Vagina (tissue), 2 donors: ENCODE measurements around the gene GATA2.

Experiments
- POLR2A ChIP-seq, 2 donors: fragments of 450-650 bp; IDR thresholded peaks; one replicate each; pipeline ENCODE4 v1.6.1; 2017; ENCODE audit warnings: antibody characterized with exemption in 2 of 2, mild to moderate bottlenecking in 2 of 2, moderate library complexity in 2 of 2
- POLR2AphosphoS5 ChIP-seq, 2 donors: sonication (generic); formaldehyde crosslinking; IDR thresholded peaks; one replicate each; pipeline ENCODE4 v1.9.0; 2017; ENCODE audit warnings: antibody characterized with exemption in 2 of 2, mild to moderate bottlenecking in 2 of 2, low read depth in 1 of 2; ENCODE audit not compliant: insufficient read depth in 1 of 2
- TF ChIP-seq, protein P1 (sequence below), 3 experiments: fragments of 450-650 bp in 2 of 3; fragments of 200-600 bp in 1 of 3; sonication (generic) in 1 of 3; IDR thresholded peaks; one replicate each; pipeline ENCODE4 v1.5.1; 2017 to 2019; ENCODE audit warnings: antibody characterized with exemption in 3 of 3, mild to moderate bottlenecking in 2 of 3, moderate library complexity in 2 of 3

DNA sequence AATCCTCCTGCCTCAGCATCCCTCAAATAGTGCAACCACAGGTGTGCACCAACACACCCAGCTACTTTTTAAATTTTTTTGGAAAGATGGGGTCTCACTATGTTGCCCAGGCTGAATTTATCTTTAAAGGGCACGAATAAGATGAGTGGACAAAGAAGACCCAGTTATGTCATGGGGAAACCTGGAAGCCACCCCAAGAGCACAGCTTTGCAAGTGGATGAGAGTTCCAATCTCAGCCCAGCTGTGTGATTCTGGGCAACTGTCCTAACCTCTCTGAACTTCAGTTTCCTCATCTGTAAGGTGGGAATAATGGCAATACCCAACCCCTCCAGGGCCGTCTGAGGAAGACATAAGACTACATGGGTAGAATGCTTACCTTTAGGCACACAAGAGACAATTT, 58.5 kb downstream of the GATA2 start:
- TF ChIP-seq, protein P1, sequence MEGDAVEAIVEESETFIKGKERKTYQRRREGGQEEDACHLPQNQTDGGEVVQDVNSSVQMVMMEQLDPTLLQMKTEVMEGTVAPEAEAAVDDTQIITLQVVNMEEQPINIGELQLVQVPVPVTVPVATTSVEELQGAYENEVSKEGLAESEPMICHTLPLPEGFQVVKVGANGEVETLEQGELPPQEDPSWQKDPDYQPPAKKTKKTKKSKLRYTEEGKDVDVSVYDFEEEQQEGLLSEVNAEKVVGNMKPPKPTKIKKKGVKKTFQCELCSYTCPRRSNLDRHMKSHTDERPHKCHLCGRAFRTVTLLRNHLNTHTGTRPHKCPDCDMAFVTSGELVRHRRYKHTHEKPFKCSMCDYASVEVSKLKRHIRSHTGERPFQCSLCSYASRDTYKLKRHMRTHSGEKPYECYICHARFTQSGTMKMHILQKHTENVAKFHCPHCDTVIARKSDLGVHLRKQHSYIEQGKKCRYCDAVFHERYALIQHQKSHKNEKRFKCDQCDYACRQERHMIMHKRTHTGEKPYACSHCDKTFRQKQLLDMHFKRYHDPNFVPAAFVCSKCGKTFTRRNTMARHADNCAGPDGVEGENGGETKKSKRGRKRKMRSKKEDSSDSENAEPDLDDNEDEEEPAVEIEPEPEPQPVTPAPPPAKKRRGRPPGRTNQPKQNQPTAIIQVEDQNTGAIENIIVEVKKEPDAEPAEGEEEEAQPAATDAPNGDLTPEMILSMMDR (IDR thresholded peaks at IDR 0.05) = no peak
- no peak for TF ChIP-seq POLR2A (IDR thresholded peaks at IDR 0.05)
- no peak for TF ChIP-seq POLR2AphosphoS5 (IDR thresholded peaks at IDR 0.05; ENCODE audit: insufficient read depth in 1 of 2, low read depth in 1 of 2)
